OCI-LY7 (cell line): ENCODE data around the gene PAAF1. TPM values are rescaled to one million over a fixed set of nuclear protein-coding genes. Genes with fewer than 3 reads are reported as not detected.
A peak's percentile ranks its signal among the peaks of the same experiment; 100 is the strongest.

ENCODE experiments used
- BruUV-seq: library from RNA; stranded (reverse); fragments of 400-500 nt; replicated peaks from 2 replicates; lab custom pipeline; 2021; lab: Mats Ljungman, UMichigan
- CTCF ChIA-PET: fragments of 300-600 bp; sonication (Branson Sonifier 250); formaldehyde crosslinking; loops from one replicate; lab custom pipeline; 2022; ENCODE audit warnings: antibody characterized with exemption; ENCODE audit not compliant: unreplicated experiment; lab: Charles Lee
- POLR2A ChIA-PET: fragments of 300-600 bp; sonication (Branson Sonifier 250); formaldehyde crosslinking; loops from one replicate; lab custom pipeline; 2022; ENCODE audit warnings: antibody characterized with exemption; lab: Charles Lee
- DNase-seq: peaks from one replicate; pipeline ENCODE4 v3.0.0-alpha.2; 2015; ENCODE audit warnings: low spot score
- H2AFZ ChIP-seq: fragments of 200-600 bp; sonication (generic), shearing (Covaris generic); 2 replicates; pipeline ENCODE4 v1.6.1; 2014; ENCODE audit warnings: mild to moderate bottlenecking, antibody characterized with exemption, low read length, moderate library complexity
- H3K27ac ChIP-seq: fragments of 200-600 bp; sonication (generic); 2 replicates; pipeline ENCODE4 v1.5.1; 2014; ENCODE audit warnings: mixed run types, low read depth, mild to moderate bottlenecking, moderate library complexity, low read length, inconsistent platforms; ENCODE audit not compliant: poor library complexity, severe bottlenecking
- H3K36me3 ChIP-seq: fragments of 200-600 bp; sonication (generic); 2 replicates; pipeline ENCODE4 v1.6.1; 2014; ENCODE audit warnings: mild to moderate bottlenecking, antibody characterized with exemption, low read length, moderate library complexity, mixed read lengths; ENCODE audit not compliant: insufficient read depth
- H3K4me1 ChIP-seq: fragments of 200-600 bp; sonication (generic); 2 replicates; pipeline ENCODE4 v1.5.1; 2014; ENCODE audit warnings: mild to moderate bottlenecking, low read length; ENCODE audit not compliant: insufficient read depth, poor library complexity, severe bottlenecking
- H3K4me2 ChIP-seq: fragments of 200-600 bp; sonication (generic); 2 replicates; pipeline ENCODE4 v1.6.1; 2014; ENCODE audit warnings: mild to moderate bottlenecking, low read length
- H3K4me3 ChIP-seq: fragments of 200-600 bp; sonication (generic); 2 replicates; pipeline ENCODE4 v1.5.1; 2014; ENCODE audit warnings: mild to moderate bottlenecking, low read depth, low read length; ENCODE audit not compliant: poor library complexity, severe bottlenecking
- H3K79me2 ChIP-seq: fragments of 200-600 bp; sonication (generic); 2 replicates; pipeline ENCODE4 v1.6.1; 2016; ENCODE audit warnings: low read depth, mild to moderate bottlenecking, low read length, moderate library complexity, mixed read lengths; ENCODE audit not compliant: insufficient read depth
- H3K9me2 ChIP-seq: fragments of 200-600 bp; sonication (generic); 2 replicates; pipeline ENCODE4 v1.6.1; 2016; ENCODE audit warnings: mild to moderate bottlenecking, low read length, mixed read lengths; ENCODE audit not compliant: insufficient read depth
- H3K9me3 ChIP-seq: fragments of 200-600 bp; sonication (generic); 2 replicates; pipeline ENCODE4 v1.6.1; 2014; ENCODE audit warnings: mild to moderate bottlenecking, mixed run types, low read length, mixed read lengths
- H4K20me1 ChIP-seq: fragments of 200-600 bp; sonication (generic); 2 replicates; pipeline ENCODE4 v1.6.1; 2014; ENCODE audit warnings: mild to moderate bottlenecking, antibody characterized with exemption, low read length, moderate library complexity, mixed read lengths; ENCODE audit not compliant: insufficient read depth
- CTCF ChIP-seq: fragments of 200-600 bp; sonication (generic); conservative IDR thresholded peaks from 2 replicates; pipeline ENCODE4 v1.5.1; 2014; ENCODE audit warnings: mild to moderate bottlenecking, antibody characterized with exemption, low read length, moderate library complexity, mixed read lengths
- EZH2phosphoT487 ChIP-seq: fragments of 200-600 bp; sonication (generic); IDR thresholded peaks from 2 replicates; pipeline ENCODE4 v1.6.1; 2018; ENCODE audit warnings: low read depth, borderline replicate concordance, mild to moderate bottlenecking, mixed run types, antibody characterized with exemption, low read length, moderate library complexity, mixed read lengths
- intact Hi-C: fragments of 100-400 bp; cut with micrococcal nuclease; formaldehyde crosslinking; loops from one replicate; pipeline ENCODE4 v1.10.0; 2022; ENCODE audit not compliant: unreplicated experiment
- total RNA-seq, 2 experiments: library from RNA; depleted of rRNA in 1 of 2; stranded (reverse); fragments of >200 nt in 1 of 2; shearing (Covaris generic) in 1 of 2; gene quantifications; 2 replicates each; pipeline ENCODE4 v1.2.3, GENCODE V29; 2014 to 2022

The PAAF1 gene
- total RNA-seq, 2 experiments from 2014 or later, result 11.2 to 35.0 TPM

GRCh38 chr11:73976451-73977151 lies 99.8 kb downstream of the PAAF1 start:
- intact Hi-C loops, result no loop called here
- CTCF ChIA-PET, result no interaction called here
- POLR2A ChIA-PET, result no interaction called here

GRCh38 chr11:73977856-73978519 lies 101.2 kb downstream of the PAAF1 start:
- ChIA-PET POLR2A (interaction anchor here (0.9 kb wide), 1 partner anchor 8 kb away, joined by 4 read pairs; no protein-coding TSS in a partner anchor), CTCF (no interaction called here)
- Histone ChIP-seq H4K20me1 (peaks cover 37% of the 10 kb centered on the region), H3K9me2 (no peaks in the 10 kb centered on the region), H3K4me1 (peaks cover 47% of the 10 kb centered on the region), H3K4me2 (peak overlapping the region; percentile 96; the same call in 1 of the 2 replicates), H2AFZ (no peak overlapping the region), H3K36me3 (peaks cover 90% of the 10 kb centered on the region), H3K79me2 (peaks cover 63% of the 10 kb centered on the region), H3K4me3 (no peak overlapping the region), H3K9me3 (no peaks in the 10 kb centered on the region), H3K27ac (no peak overlapping the region)
- TF ChIP-seq EZH2phosphoT487 (no peak), CTCF (no peak)
- DNase-seq, result no peak
- no TSS peak for BruUV-seq
- intact Hi-C loops, result no loop called here

More at GRCh38 chr11:73976451-73977151, 99.8 kb downstream of the PAAF1 start:
- Histone ChIP-seq H3K79me2 (peaks cover 49% of the 10 kb centered on the region), H3K9me2 (no peaks in the 10 kb centered on the region), H3K4me1 (peaks cover 59% of the 10 kb centered on the region), H3K4me2 (no peak overlapping the region), H4K20me1 (peaks cover 31% of the 10 kb centered on the region), H3K36me3 (peaks cover 87% of the 10 kb centered on the region), H3K4me3 (no peak overlapping the region), H2AFZ (no peak overlapping the region), H3K9me3 (no peaks in the 10 kb centered on the region), H3K27ac (no peak overlapping the region)
- TF ChIP-seq EZH2phosphoT487 (no peak), CTCF (no peak)
- BruUV-seq, result no TSS peak
- no peak for DNase-seq
